ENCODE results near the gene LZTS2. TPM values are rescaled to one million over a fixed set of nuclear protein-coding genes. Genes with fewer than 3 reads are reported as not detected.

LZTS2 gene
- 25.8 and 61.5 TPM in 2 replicates for total RNA-seq (2014; rRNA removed; shearing (Covaris generic))

- no peak for DNase-seq (ENCODE audit: low read depth)
These were observed at the start of gene LZTS2 for GRCh38 chr10:100999742-101000126. LZTS2 (plus strand) TSS chr10:100999808; CDS start chr10:101002539, 2,731 bp downstream.

GRCh38 chr10:100960251-100960650 lies 39.4 kb upstream of the LZTS2 start:
- DNase-seq (ENCODE audit: low read depth): no peak

- no peak for DNase-seq (ENCODE audit: low read depth)
These were observed 37.1 kb upstream of the LZTS2 start for GRCh38 chr10:100962351-100963080.

DNA sequence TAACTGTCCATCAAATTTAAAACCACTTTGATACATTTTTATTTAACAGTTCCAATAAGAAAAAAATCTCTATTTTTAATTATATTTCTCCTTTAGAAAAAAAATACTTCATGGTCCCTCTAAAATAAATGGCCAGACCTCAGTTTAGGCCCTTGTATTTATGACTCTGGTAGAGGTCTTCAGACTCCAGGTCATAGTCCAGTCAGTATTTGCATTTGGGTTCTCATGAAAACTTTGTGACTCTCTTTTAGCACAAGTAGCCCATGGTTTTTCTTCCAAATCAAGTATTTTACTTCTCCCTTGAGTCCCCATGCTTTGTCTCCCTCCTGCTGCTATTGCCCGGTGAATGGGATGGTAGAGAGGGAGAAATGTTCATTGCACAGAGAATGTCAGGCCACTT lies 35.8 kb upstream of the LZTS2 start:
- no peak for DNase-seq (ENCODE audit: low read depth)

DNA sequence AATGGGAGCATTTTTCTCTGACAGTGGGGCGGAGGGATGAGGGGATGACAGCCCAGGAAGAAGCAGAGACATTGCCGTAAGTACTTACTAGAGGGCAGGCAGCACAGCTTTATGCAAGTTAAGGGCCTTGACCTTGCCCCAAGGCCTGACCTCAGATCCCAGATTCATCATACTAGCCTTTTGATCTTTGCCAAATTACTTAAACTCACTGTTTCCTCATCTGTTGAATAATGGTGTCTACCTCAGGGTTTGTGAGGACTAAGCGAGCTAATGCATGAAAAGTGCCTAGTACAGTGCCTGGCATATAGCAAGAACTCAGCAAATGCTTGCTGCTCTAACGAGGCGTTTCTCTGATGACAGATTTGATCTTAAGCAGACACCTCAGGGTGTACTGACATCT lies 33.8 kb upstream of the LZTS2 start:
- DNase-seq (ENCODE audit: low read depth): no peak

- DNase-seq (ENCODE audit: low read depth): no peak
These were observed 32.7 kb upstream of the LZTS2 start for GRCh38 chr10:100966887-100967286.

DNA sequence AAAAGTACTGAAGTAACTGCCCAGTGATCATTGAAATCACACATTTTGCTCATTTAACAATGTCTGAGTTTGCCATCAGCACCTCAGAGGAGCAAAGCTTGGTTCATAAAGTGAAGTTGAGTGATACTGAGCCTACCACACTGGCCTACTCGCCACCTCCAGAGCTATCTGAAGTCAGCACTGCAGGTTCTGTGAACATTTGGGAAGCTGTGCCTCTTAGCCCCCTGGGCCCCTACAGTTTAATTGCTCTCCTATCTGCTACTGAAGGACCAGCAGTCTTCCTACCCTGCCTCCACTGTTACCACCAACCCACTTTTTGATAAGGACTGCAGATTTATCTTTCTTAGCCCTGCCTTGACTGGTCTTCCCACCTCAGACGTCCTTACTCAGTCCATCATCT lies 32.3 kb upstream of the LZTS2 start:
- no peak for DNase-seq (ENCODE audit: low read depth)

GRCh38 chr10:100968062-100968736 lies 31.4 kb upstream of the LZTS2 start:
- DNase-seq (ENCODE audit: low read depth): no peak

DNA sequence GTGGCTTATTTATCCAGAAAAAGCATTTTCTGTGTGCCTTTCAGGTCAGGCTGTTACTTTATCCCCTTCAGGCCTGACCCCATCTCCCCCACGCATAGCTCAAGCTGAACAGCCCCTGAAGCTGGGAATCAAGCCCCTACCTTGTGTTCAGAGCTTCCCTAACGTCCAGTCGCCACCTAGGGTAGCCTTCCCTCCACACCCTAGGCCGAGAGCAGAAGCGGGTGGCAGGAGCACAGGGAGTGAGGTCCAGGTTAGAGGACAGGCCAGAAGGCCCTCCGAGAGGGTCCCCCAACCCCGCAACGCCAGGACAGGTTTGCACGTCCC lies 30.8 kb upstream of the LZTS2 start:
- no peak for DNase-seq (ENCODE audit: low read depth)

DNA sequence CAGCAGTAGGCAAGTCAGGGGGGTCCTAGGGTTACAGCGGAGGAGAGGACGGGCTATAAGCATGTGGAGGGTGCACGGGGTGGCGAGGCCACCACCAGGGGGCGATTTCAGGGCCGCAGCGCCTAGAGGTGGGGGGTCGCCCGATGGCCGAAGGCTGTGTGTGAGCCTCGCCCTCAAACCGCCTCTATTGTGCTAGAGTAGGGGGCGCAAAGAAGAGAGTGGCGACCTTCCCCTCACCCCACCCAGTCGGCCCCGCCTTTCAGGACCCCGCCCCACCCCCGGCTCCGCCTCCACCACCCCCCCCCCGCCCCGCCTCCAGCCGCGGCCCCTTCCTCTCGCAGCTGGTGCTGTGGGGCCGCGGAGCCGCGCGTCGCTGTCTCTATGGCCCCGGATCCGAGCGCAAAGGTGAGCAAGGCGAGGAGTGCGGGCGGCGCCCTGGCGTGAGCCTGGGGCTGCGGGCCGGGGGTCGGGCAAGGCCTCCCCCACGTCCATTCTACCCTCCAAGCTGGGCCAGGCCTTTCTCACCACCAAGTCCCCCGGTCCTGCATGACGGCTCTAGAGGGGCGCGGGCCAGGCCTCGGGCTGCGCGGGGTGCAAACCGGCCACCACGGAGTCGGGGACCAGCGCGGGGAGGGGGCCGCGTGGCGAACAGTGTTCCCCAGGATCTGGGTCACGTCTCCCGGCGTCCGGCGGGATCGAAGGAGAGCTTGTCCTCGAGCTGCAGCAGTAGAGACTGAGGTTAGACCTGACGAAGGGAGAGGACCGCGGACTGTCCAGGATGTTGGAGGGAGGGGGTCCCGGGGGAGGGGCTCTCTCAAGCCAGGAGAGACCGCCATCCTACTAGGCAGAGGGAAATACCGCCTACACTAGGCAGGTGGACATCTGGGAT lies 30.2 kb upstream of the LZTS2 start, which contains the start of gene SEMA4G:
Gene SEMA4G, plus strand, starts transcription at position 318 of the 889 bp plus-strand sequence. CDS start 3,409 bp downstream, outside the sequence.
- peak; percentile 20 for DNase-seq (ENCODE audit: low read depth)

- DNase-seq (ENCODE audit: low read depth): no peak
These were observed 29.3 kb upstream of the LZTS2 start for GRCh38 chr10:100970076-100970913.

GRCh38 chr10:100970914-100971811 lies 28.4 kb upstream of the LZTS2 start:
- DNase-seq (ENCODE audit: low read depth): no peak

DNA sequence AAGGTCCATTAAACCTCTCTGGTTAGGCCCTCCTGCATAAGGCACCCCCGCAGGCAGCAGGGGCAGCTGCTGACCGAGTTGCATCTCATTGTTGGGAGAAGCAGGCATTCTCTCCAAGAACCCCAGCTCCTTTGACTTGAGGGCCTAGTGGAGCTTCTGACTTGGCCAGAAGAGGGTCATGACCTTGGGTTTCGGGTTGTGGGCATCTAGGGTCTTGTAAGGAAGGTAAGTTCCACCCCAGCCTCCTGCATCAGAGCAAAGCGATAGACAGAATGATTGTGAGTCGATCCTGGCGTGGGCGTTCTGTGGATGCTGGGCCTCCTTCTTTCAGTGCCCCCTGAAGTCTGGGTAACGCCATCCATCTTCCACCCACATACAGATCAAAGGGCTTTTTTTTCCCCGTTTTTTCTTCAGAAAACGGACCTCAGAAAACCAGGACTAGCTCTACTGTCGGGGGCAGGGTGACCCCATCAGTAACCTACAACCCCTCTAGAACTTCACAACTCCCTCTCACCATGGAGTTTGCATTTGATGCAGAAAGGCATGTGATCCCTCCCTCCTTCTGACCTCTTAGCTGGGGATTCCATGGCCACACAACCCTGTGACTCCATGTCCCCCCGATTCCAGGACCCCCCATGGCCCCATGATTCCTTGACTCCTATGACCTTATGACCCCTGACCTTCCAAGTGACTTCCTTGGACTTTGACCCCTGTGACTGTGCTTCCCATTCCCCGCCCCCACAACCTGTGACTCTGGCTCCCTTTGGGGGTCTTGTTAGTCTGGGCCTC lies 27.3 kb upstream of the LZTS2 start:
- DNase-seq (ENCODE audit: low read depth): no peak

DNA sequence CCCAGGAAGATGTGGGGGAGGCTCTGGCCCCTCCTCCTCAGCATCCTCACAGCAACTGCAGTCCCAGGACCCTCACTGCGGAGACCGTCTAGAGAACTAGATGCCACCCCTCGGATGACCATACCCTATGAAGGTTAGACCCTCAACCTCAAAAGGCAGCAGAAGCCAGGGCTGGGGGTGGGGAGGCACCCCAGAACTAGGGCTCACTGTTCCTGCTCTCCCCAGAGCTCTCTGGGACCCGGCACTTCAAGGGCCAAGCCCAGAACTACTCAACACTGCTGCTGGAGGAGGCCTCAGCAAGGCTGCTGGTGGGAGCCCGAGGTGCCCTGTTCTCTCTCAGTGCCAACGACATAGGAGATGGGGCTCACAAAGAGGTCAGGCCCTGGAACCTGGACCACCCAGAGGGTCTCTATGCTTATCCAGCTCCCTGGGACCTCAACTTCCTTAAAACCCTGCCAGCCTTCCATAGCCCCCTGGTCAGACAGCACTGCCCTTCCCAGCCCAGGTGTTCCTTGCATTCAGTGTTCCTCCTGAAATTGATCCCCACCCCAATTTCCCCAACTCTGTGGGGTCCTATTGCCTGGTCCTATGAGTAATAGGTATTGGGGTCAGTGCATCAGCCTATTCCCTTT lies 26.6 kb upstream of the LZTS2 start:
- no peak for DNase-seq (ENCODE audit: low read depth)

DNA sequence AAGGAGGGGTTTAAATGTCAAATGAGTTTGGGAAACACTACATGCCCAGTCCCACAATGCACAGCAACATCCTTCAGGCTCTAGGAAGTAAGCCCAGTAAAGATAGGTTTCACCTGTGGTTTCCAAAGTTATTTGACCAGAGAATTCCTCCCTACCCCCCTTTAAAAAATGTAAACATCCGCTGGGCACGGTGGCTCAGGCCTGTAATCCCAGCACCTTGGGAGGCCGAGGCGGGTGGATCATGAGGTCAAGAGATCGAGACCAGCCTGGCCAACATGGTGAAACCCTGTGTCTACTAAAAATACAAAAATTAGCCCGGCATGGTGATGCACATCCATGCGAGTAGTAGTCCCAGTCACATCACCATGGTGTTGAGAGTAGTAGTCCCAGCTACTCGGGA lies 24.2 kb upstream of the LZTS2 start:
- peak; percentile 42 for DNase-seq (ENCODE audit: low read depth)

- DNase-seq (ENCODE audit: low read depth): no peak
These were observed 22.7 kb upstream of the LZTS2 start for GRCh38 chr10:100976906-100977305.

GRCh38 chr10:100977436-100977835 lies 22.2 kb upstream of the LZTS2 start:
- no peak for DNase-seq (ENCODE audit: low read depth)

- DNase-seq (ENCODE audit: low read depth): no peak
These were observed 21.3 kb upstream of the LZTS2 start for GRCh38 chr10:100978121-100978900.

- DNase-seq (ENCODE audit: low read depth): no peak
These were observed 20.8 kb upstream of the LZTS2 start for GRCh38 chr10:100978901-100979195.
